HG02642 (cell line): Measurements from ENCODE around the gene STAP2.
"Not testable (repeated sequence)": the region's sequence is repeated elsewhere in the genome, so short reads cannot be mapped to it uniquely, and the experiment has no call there.

Experiments used
- ATAC-seq: cut with Tn5 transposase; IDR thresholded peaks from one replicate; pipeline ENCODE4 v1.9.1; 2021; ENCODE audit warnings: mild to moderate bottlenecking; ENCODE audit not compliant: unreplicated experiment, poor library complexity

The STAP2 gene

DNA sequence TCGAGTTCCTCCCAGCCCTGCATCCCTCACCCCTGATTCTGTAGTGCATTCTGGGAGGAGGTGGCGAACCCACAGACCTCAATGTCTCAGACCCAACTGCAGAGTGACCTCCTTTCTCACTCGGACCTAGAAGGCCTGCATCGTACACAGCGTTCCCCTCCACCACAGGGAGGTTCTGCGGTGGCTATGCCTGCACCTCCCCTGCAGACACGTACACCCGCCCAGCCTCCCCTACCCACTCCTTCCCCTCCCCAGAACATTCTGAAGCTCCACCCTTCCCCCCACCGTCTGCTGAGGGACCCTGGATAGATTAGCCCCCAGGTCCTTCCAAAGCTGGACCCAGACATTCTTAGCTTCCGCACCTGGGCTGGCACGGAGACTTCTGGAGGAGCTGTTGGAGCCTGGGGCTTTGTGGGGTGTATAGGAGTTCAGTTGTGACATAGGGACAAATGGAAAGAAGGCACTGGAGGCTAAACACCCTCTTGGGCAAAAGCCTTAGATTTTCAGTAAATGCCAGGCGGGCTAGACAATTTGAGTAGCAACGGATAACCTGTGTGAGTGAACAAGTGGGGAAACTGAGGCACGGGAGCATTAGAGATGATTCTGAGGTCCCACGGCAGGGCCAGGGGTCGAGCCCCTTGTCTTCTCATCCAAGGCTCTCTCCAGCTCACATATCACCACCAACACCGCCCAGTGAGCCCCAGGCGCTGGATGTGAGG is 34.6 kb downstream of the STAP2 start:
- no peak for ATAC-seq

DNA sequence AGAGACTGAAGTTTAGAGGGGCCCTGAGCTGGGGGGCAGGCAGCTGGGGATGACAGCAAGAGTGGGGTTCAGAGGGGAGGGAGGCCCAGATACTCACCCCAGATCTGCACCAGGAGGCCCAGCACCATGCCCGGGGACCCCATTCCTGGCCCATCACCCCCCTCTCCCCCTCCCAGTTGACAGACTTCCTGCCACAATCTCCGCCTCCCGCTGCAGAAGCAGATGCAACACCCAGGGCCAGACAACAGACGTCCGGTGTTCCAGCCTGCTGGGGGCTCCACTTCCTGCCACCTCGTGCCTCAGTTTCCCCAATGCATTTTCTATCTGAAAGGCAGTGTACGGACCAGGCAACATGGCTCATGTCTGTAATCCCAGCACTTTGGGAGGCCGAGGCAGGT is 36.4 kb downstream of the STAP2 start, which contains the start of gene TMIGD2:
Gene TMIGD2 (minus strand): TSS at position 147 of the 398 bp plus-strand sequence. CDS start 4 bp downstream, at position 143.
- ATAC-seq = no peak

DNA sequence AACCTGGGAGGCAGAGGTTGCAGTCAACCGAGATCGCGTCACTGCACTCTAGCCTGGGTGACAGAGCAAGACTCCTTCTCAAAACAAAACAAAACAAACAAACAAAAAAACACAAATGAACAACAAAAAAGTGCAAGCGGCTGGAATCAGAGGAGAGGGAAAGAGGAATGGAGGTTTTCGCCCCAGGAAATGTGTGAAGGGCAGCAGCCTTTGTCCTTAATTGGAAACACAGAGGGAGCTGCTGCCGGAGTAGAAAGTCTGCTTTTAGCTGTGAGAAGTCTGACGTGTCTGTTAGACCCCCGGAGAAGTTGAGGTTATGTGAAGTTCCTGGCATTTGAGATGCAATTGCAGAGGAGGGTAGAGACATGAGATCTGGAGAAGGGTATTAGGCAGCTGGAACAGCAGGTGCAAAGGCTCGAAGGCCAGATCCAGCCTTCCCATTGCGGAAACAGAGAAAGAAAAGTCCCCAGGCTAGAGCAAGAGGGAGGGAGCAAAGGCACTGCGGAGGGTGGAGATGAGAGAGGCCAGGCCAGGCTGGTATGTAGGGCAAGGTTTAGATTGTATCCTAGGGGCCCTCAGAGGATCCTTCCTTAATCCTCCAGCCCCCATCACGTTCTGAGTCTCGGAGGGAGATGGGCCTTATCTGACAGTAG is 36.9 kb downstream of the STAP2 start:
- ATAC-seq = no peak

DNA sequence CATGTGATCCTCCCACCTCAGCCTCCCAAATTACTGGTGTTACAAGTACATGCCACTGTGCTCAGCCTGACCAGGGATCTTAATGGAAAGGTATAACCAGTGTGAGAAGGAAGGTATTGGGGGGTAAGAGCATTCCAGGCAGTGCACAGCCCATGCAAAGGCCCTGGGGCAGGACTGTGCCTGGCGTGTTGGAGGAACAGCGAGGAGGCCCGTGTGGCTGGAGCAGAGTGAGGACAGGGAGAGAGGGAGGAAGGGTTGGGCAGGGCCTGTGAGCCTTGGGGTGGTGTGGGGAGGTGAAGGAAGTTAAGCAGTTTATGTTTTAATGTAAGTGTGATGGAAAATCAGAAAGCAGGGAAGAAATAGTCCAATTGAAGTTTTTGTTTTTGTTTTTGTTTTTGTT is 38.0 kb downstream of the STAP2 start:
- ATAC-seq = no peak

DNA sequence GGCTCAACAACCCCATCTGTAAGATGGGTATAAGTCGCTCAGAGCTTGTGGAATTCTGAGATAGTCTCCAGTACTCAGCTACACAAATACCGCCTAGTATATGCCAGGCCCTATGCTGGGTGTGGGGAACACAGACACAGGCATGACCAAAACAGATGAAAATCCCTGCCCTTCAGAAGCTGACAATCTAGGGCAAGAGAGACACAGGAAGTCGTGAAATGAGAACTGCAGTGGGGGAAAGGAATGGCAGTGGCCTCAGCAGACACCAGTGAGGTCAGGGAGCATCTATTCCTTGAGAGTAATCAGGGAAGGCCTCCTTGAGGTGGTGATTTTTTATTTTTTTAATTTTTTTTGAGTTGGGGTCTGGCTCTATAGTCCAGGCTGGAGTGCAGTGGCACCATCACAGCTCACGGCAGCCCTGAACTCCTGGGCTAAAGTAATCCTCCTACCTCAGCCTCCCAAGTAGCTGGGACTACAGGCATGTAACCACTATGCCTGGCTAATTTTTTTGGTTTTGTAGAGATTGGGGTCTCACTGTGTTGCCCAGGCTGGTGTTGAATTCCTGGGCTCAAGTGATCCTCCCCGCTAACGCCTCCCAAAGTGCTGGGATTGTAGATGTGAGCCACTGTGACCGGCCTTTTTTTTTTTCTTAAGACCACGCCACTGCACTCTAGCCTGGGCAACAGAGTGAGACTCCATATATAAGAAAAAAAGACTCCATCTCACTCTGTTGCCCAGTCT is 39.6 kb downstream of the STAP2 start:
- no peak for ATAC-seq

DNA sequence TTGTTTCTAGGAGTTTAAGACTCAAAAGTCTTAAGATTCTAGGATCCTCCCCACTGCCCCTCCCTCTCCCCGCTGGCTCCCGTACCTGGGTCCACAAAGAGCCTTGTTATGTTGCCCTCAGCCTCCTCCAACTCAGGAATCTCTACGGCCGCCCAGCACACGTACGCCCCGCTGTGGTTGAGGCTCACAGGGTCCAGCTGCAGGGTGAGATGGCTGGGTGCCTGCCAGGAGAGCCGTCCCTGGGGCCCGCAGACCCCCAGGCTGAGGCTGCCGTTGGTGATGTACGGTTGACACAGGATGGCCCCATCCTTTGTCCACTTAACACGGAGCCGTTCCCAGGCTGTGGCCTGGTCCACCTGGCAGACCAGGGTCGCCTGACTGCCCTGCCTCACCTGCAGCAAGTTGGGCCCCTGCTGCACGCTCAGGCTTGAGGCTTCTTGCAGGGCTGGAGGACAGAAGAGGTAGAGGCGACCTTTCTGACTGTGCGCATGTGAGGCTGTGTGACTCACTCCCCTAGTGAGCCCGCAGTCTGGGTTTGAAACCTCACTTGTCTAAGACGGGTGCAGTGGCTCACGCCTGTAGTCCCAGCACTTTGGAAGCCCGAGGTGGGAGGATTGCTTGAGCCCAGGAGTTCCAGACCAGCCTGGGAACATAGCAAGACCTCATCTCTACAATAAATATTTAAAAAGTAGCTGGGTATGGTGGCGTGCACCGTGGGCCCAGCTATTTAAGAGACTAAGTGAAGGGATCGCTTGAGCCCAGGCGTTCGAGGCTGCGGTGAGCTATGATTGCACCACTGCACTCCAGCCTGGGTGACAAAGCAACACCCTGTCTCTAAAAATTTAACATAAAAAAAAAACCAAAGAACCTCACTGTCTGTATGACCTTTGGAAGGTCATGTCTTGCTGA is 40.5 kb downstream of the STAP2 start:
- ATAC-seq = no peak

DNA sequence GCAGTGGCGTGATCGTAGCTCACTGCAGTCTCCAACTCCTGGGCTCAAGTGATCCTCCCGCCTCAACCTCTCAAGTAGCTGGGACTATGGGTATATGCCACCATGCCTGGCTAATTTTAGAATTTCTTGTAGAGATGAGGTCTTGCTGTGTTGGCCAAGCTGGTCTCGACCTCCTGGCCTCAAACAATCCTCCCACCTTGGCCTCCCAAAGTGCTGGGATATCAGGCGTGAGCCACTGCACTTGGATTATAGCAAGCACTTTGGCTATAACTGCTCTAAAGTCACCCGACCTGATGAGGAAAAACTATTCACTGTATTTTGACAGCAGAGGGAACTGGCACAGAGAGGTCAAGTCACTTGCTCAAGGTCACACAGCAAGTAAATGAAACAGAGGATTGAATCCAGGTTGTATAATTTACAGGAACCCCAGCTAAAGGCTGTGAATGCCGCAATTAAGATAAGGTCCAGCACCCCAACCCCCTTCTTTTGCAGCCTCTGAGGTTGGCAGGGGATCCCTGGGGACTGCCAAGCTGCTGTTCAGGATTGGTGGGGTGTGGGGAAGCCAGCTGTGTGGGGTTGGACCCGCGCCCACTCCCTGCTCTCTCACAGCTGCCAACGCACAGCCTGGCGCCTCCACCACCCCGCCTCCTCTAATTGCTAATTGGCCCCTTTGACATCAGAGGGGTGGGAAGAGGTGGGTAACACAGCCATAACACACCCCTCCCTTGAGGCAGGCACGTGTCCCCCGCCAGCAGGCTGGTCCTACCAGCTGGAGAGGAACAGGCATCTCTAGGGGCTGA is 42.5 kb downstream of the STAP2 start:
- no peak for ATAC-seq

DNA sequence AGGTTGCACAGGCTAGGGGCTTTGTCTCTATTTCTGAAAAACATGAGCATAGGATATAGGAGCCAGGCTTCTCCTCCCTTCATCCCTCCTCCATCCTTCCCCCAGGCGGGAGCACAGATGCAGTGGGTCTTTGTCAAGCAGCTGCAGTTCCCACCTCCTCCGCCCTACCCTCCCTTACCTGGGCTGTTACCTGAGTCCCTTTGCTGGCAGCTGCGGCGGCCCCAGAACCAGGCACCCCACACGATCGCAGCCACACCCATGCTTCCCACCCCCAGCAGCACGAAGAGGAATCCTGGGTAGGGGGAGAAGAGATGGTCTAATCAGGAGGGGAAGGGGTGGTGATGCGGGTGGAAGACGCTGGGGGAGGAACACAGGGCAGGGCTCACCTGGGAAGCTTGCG is 44.2 kb downstream of the STAP2 start:
- ATAC-seq = no peak

DNA sequence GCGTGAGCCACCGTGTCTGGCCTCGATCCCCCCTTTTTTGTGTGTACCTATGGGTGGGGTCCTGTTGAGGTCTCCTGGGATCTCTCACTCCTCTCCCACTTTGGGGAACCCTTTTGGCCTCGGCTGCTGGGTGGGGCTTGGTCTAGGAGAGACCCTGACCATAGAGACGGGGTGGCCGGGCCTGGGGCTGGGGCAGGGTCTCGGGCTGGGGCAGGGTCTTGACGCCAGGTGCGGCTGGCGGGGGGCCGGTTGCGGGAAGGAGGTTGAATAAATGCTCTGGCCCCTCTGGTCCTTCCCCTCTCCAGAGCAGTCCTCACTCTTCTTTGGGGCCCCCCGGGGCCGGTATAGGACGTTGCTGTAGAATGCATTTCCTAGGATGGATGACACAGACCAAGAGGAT is 46.1 kb downstream of the STAP2 start:
- ATAC-seq = no peak

DNA sequence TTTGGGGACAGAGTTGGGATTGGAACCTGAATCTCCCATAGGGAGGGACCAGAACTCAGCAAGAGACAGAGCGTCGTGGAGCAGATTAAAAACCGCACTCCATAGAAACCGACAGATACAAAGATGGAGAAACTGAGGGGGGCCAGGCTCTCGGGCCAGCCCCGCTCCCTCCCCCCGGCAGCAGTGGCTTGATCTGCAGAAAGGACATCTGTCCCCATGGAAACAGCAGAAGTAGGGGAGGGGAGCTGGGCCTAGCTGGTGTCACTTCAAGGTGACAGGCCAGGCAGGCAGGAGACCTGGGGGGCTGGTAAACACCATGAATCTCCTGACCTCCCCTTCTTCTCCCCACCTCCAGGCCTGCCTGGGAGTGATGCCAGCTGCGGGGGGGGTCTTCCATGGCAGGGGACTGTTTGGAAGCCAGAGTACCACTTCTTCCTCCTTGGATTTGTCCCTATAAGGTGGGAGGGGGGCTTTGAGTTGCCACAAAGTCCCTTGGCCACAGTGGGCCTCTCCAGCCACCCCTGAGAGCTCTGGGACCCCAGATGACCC is 47.4 kb downstream of the STAP2 start:
- no peak for ATAC-seq

DNA sequence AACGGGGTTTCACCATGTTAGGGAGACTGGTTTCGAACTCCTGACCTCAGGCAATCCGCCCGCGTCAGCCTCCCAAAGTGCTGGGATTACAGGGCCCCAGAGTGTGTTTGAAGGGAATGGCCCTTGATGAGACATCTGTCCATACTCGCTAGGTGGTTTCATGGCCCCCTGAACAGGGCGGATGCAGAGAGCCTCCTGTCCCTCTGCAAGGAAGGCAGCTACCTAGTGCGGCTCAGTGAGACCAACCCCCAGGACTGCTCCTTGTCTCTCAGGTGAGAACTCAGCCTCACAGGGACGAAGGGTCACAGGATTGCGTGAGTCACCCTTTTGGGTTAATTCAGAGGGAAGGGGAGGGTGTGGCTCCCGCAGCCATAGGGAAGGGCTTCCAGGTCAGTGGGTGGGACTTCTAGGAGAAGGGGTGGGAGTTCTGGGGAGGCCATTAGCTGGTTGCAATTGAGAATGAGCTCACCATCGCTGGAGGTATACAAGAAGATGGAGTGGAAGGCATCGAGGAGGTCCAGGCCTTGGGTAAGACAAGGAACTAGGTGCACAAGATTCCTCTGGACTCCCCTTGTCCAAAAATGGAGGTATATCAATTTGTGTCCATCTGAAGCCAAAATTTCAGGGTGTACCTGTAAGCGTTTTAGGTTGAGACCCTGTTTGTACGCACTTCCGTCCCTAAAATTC is 50.4 kb downstream of the STAP2 start:
- no peak for ATAC-seq

DNA sequence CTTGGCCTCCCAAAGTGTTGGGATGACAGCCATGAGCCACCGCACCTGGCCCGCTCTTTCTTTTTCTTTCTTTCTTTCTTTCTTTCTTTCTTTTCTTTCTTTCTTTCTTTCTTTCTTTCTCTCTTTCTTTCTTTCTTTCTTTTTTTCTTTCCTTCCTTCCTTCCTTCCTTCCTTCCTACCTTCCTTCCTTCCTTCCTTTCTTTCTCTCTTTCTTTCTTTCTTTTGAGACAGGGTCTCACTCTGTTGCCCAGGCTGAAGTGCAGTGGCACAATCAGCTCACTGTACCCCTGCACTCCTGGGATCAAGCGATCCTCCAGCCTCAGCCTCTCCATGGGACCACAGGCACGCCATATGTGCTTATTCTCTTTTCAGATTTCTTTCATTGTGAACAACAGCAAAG is 52.5 kb downstream of the STAP2 start:
- ATAC-seq = not testable (repeated sequence)

DNA sequence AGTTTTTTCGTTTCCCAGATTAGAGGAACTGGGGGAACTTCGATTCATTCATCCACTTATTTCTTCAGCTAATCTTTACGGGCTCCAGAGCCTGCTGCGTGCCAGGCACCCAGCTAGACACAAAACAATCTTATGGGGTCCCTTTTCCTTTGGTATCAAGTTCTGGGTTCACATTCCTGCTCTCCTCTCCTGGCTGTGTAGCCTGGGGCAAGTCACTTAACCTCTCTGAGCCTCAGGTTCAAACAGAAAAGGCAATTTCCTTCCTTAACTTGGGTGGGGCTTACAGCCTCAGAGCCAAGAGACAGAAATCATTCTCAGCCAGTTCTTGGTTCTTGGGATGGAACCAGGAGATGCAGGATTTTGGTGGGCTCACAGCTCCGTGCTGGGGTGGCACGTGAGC is 53.7 kb downstream of the STAP2 start:
- ATAC-seq = no peak

DNA sequence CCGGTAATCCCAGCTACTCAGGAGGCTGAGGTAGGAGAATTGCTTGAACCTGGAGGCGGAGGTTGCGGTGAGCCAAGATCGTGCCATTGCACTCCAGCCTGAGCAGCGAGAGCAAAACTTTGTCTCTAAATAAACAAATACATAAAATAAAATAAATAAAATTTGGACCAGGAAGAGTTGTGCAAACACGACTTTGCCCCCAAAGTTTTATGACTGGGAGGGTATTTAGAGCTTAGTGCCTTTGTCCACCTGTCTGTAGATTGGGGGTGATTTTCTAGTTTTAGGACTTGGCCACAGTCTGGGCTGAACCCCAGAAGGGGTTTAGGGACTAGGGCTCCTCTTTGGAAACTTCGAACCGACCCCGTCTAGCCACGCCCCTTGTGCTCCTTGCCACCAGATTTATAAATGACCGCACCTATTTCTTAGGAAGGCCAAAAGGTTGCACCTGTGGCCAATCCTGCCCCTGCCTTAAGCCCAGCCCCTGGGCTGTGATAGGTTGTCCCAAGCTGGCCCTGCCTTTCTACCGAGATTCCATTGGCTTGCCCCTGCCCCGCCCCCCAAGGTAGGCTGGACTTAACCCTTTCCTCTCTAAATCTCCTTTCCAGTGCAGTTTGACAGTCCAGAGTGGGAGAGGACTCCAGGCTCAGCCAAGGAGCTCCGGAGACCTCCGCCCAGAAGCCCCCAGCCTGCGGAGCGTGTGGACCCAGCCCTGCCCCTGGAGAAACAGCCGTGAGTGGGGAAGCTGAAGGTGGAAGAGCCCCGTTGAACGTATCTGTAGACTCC is 54.3 kb downstream of the STAP2 start:
- no peak for ATAC-seq

DNA sequence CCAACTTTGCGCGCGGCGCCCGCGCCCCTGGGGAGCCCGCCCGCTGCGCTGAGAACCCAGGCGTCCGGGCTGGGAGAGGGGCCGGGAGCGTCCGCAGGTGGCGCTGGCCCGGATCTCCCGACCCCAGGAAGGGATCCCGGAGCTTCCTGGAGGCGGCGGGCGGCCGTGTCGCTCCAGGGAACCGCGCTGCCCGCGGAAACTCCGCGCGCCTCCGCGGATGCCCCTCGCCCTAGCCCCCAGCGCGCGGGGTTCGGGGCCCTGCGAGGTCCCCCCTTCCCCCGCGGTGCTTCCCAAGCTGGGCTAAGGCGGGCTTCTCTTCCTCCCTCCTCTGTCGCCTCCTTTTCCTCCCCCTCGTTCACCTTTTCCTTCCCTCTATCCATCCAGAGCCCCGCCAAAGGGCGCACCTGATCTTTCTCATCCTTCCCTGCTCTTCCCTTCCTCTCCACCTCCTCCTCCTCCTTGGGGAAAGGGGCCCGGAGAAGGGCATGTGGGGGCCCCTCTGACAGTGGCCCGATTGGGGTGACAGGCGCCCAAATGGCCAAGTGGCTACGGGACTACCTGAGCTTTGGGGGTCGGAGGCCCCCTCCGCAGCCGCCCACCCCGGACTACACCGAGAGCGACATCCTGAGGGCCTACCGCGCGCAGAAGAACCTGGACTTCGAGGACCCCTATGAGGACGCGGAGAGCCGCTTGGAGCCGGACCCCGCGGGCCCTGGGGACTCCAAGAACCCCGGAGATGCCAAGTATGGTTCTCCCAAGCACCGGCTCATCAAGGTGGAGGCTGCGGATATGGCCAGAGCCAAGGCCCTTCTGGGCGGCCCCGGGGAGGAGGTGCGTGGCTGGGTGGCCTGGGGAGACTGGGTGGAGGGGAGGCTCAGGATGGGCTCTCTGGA is 58.9 kb downstream of the STAP2 start:
- no peak for ATAC-seq

DNA sequence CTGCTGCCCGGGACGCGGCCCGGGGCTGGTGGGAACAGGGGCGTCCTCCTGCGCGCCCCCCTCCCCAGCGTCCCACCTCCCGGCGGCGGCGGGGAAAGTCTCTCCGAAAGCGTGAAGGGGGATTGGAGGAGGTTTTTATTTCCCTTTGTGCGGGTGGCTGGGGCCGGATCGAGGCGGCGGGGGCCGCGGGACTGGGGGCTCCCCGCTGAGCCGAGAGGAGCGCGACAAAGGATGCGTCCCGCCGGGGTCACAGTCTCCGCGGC is 59.4 kb downstream of the STAP2 start:
- ATAC-seq = no peak
